Glutamatergic neuron (in vitro differentiated cells): ENCODE results near the gene ATG2A. TPM values are rescaled to one million over a fixed set of nuclear protein-coding genes. Genes with fewer than 3 reads are reported as not detected.

Experiments used
- DNase-seq: peaks from one replicate; pipeline ENCODE4 v3.0.0; 2022
- H3K27ac Mint-ChIP-seq: one replicate; pipeline ENCODE4 v1.8.0; 2020; ENCODE audit warnings: mild to moderate bottlenecking, mixed read lengths, inconsistent platforms; ENCODE audit not compliant: unreplicated experiment
- H3K27me3 Mint-ChIP-seq: one replicate; pipeline ENCODE4 v1.8.0; 2020; ENCODE audit warnings: mild to moderate bottlenecking, moderate library complexity, mixed read lengths, inconsistent platforms; ENCODE audit not compliant: unreplicated experiment
- H3K36me3 Mint-ChIP-seq: one replicate; pipeline ENCODE4 v1.8.0; 2020; ENCODE audit warnings: mild to moderate bottlenecking, mixed read lengths, inconsistent platforms; ENCODE audit not compliant: unreplicated experiment
- H3K4me1 Mint-ChIP-seq: one replicate; pipeline ENCODE4 v1.8.0; 2020; ENCODE audit warnings: mild to moderate bottlenecking, low read depth, mixed read lengths, inconsistent platforms; ENCODE audit not compliant: unreplicated experiment
- H3K4me3 Mint-ChIP-seq: one replicate; pipeline ENCODE4 v1.8.0; 2020; ENCODE audit warnings: mild to moderate bottlenecking, mixed read lengths, inconsistent platforms; ENCODE audit not compliant: unreplicated experiment
- H3K9me3 Mint-ChIP-seq: one replicate; pipeline ENCODE4 v1.8.0; 2020; ENCODE audit warnings: mild to moderate bottlenecking, moderate library complexity, mixed read lengths, inconsistent platforms; ENCODE audit not compliant: unreplicated experiment
- CTCF ChIP-seq: fragments of 200-600 bp; sonication (generic); IDR thresholded peaks from one replicate; pipeline ENCODE4 v1.5.0; 2021; ENCODE audit not compliant: partially characterized antibody, unreplicated experiment
- total RNA-seq: library from RNA; stranded (reverse); fragmentation: NEBNext Ultra II Directional; extraction: Animal tissue kit (Norgen Biotek cat#: 25700); gene quantifications from one replicate; pipeline ENCODE4 v1.2.1, GENCODE V29; 2021; ENCODE audit not compliant: unreplicated experiment

The ATG2A gene
- total RNA-seq, 1 donor from 2014 or later: 25.9 TPM

GRCh38 chr11:64893194-64894069, 23.6 kb downstream of the ATG2A start:
- DNase-seq: no peak
- H3K27ac Mint-ChIP-seq: no peak overlapping the region
- H3K27me3 Mint-ChIP-seq: peaks cover 2% of the 10 kb centered on the region
- no peak overlapping the region for H3K4me3 Mint-ChIP-seq
- peaks cover 17% of the 10 kb centered on the region for H3K4me1 Mint-ChIP-seq
- no peak for TF ChIP-seq CTCF
- H3K36me3 Mint-ChIP-seq: no peaks in the 10 kb centered on the region
- peaks cover 1% of the 10 kb centered on the region for H3K9me3 Mint-ChIP-seq

GRCh38 chr11:64892838-64893193, 24.2 kb downstream of the ATG2A start:
- H3K4me3 Mint-ChIP-seq: no peak overlapping the region
- TF ChIP-seq CTCF: no peak
- H3K36me3 Mint-ChIP-seq: no peaks in the 10 kb centered on the region
- no peak overlapping the region for H3K27ac Mint-ChIP-seq
- peaks cover 2% of the 10 kb centered on the region for H3K27me3 Mint-ChIP-seq
- no peaks in the 10 kb centered on the region for H3K9me3 Mint-ChIP-seq
- no peak for DNase-seq
- H3K4me1 Mint-ChIP-seq: peaks cover 19% of the 10 kb centered on the region

GRCh38 chr11:64892411-64892831, 24.6 kb downstream of the ATG2A start:
- Mint-ChIP-seq H3K4me3 (no peak overlapping the region), H3K4me1 (peaks cover 21% of the 10 kb centered on the region), H3K36me3 (no peaks in the 10 kb centered on the region), H3K9me3 (no peaks in the 10 kb centered on the region), H3K27ac (peak overlapping the region; percentile 24), H3K27me3 (peaks cover 2% of the 10 kb centered on the region)
- TF ChIP-seq CTCF: no peak
- no peak for DNase-seq

GRCh38 chr11:64891880-64892279, 25.1 kb downstream of the ATG2A start:
- TF ChIP-seq CTCF: no peak
- Mint-ChIP-seq H3K9me3 (no peaks in the 10 kb centered on the region), H3K36me3 (no peaks in the 10 kb centered on the region), H3K4me3 (peak overlapping the region; percentile 10), H3K27me3 (peaks cover 2% of the 10 kb centered on the region), H3K4me1 (peaks cover 23% of the 10 kb centered on the region), H3K27ac (peak overlapping the region; percentile 24)
- DNase-seq: no peak

GRCh38 chr11:64891215-64891848, 25.7 kb downstream of the ATG2A start:
- DNase-seq: no peak
- Mint-ChIP-seq H3K4me3 (peak overlapping the region; percentile 10), H3K27ac (no peak overlapping the region), H3K36me3 (no peaks in the 10 kb centered on the region), H3K9me3 (no peaks in the 10 kb centered on the region), H3K4me1 (peaks cover 23% of the 10 kb centered on the region), H3K27me3 (peaks cover 2% of the 10 kb centered on the region)
- TF ChIP-seq CTCF: no peak
